Hematopoietic multipotent progenitor cell treated with erythropoietin and hydrocortisone succinate and interleukin-3 and kit ligand, for 8 days (in vitro differentiated cells): ENCODE data around the gene EVI2B.
"Not testable (repeated sequence)": the region's sequence is repeated elsewhere in the genome, so short reads cannot be mapped to it uniquely, and the experiment has no call there.

Experiments
- DNase-seq: peaks from one replicate; pipeline ENCODE4 v3.0.0-alpha.2; 2015

EVI2B gene

DNA sequence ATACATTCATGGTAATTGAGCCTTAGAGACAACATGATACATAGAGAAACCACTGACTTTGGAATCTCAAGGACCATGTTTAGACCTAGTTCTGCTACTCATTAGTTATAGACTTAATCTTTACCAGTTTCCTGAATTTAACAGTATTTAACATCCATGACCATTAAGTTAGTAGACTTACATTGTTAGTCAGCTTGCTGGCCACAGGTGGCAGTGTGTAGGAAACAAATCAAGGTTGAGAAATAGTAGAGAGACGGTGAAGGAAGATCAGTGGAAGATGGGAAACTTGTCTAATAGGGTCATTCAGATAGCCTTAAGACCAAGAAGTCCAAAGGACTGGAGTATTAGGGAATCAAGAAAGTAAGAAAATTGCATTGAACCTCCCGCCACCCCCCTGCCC is 47.8 kb downstream of the EVI2B start:
- DNase-seq, result no peak

DNA sequence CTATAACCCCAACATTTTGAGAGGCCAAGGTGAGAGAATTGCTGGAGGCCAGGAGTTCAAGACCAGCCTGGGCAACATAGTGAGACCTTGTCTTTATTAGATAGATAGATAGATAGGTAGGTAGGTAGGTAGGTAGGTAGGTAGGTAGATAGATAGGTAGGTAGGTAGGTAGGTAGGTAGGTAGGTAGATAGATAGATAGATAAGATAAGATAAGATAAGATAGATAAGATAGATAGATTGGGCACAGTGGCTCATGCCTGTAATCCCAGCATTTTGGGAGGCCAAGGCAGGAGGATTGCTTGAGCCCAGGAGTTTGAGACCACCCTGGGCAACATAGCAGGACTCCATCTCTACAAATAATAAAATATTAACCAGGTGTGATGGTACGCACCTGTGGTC is 50.9 kb downstream of the EVI2B start:
- not testable (repeated sequence) for DNase-seq

DNA sequence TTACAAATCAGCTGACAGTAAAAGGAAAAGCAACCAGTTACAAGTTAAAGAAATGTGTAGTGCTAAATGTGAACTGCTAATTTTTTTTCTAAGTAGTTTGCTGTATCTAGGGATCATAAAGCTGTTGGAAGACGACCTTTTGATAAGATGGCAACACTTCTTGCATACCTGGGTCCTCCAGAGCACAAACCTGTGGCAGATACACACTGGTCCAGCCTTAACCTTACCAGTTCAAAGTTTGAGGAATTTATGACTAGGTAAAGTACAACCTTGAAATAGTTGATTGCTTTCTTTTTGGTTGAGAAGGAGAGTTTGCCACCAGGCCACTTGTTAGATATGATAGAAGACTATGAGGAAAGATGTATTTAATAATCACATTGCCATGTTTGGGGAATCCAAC is 52.3 kb downstream of the EVI2B start:
- no peak for DNase-seq

DNA sequence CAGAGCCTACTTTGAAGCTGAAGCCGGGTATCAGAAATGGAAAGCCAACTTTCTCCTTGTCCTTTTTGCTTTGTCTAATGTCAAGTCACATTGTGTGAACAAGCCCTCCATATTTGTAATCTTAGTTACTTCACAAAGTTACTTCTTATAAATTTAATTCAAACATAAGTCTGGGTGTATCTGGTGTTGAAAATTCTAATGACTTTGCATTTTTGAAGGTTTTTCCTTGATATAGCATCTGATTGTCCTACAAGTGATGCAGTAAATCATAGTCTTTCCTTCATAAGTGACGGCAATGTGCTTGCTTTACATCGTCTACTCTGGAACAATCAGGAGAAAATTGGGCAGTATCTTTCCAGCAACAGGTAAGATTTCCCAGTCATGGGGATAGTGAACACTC is 53.7 kb downstream of the EVI2B start:
- no peak for DNase-seq

DNA sequence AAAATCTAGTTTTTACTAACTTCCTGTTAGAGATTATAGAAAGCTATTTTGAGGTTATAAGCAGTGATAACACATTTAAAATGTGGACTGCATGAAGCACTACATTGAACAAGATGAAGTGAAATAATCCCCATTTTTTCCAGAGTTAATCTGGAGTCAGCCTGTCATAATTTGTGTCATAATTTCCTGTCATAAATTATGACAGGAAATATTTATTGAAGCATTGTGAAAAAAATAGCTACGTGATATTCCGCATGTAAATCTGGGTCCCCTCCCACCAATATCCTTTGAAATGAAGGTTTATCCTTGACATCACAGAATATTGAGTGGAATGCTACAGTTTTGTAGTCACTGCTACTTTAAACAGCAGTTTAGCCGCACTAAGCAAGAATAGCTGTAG is 56.9 kb downstream of the EVI2B start:
- DNase-seq, result no peak

DNA sequence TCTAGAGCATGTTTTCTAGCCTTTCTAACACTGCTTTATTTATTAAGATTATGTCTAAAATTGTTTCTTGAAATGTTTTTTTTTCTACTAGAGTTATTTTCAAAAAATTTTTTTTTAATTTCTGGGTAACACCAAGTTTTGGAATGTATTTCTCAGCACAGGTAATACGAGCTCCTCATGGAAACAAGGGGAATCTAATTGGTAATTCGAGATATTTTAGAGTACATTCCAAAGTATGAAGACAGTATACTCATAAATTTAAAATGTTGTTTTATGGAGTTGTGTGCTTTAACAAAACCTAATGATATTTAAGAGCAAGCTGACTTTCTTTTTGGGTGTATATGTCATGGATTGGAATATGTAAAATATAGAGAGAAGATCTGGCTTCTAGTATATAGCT is 59.2 kb downstream of the EVI2B start:
- no peak for DNase-seq
